Type B pancreatic cell (in vitro differentiated cells): Measurements from ENCODE around the gene IRS2. TPM values are rescaled to one million over a fixed set of nuclear protein-coding genes. Genes with fewer than 3 reads are reported as not detected.

ENCODE experiments used
- DNase-seq: peaks from one replicate; pipeline ENCODE4 v3.0.0; 2021; ENCODE audit warnings: mixed read lengths; ENCODE audit not compliant: unreplicated experiment; ENCODE audit errors: extremely low spot score
- H3K27ac Mint-ChIP-seq: 2 replicates; pipeline ENCODE4 v1.8.0; 2021; ENCODE audit warnings: mild to moderate bottlenecking, mixed read lengths
- H3K27me3 Mint-ChIP-seq: 2 replicates; pipeline ENCODE4 v1.8.0; 2021; ENCODE audit warnings: mixed read lengths
- H3K36me3 Mint-ChIP-seq: 2 replicates; pipeline ENCODE4 v1.8.0; 2021; ENCODE audit warnings: mixed read lengths
- H3K4me1 Mint-ChIP-seq: one replicate; pipeline ENCODE4 v1.8.0; 2021; ENCODE audit warnings: mixed read lengths; ENCODE audit not compliant: unreplicated experiment
- H3K4me3 Mint-ChIP-seq: 2 replicates; pipeline ENCODE4 v1.8.0; 2021; ENCODE audit warnings: mild to moderate bottlenecking, mixed read lengths
- H3K9me3 Mint-ChIP-seq: 2 replicates; pipeline ENCODE4 v1.8.0; 2021; ENCODE audit warnings: mixed read lengths
- CTCF ChIP-seq: fragments of 200-600 bp; sonication (generic); conservative IDR thresholded peaks from 2 replicates; pipeline ENCODE4 v1.5.0; 2021; ENCODE audit warnings: antibody characterized with exemption, mild to moderate bottlenecking
- total RNA-seq: library from RNA; stranded (reverse); gene quantifications from 2 replicates; pipeline ENCODE4 v1.2.1, GENCODE V29; 2021; ENCODE audit warnings: low replicate concordance

IRS2 gene
- total RNA-seq, 1 donor from 2014 or later: 19.4 TPM

- no peaks in the 10 kb centered on the region for H3K9me3 Mint-ChIP-seq
- peaks cover 42% of the 10 kb centered on the region for H3K4me1 Mint-ChIP-seq
- peaks cover 19% of the 10 kb centered on the region for H3K36me3 Mint-ChIP-seq
- no peak for DNase-seq
- H3K27me3 Mint-ChIP-seq: no peaks in the 10 kb centered on the region
- H3K4me3 Mint-ChIP-seq: no peak overlapping the region
- no peak overlapping the region for H3K27ac Mint-ChIP-seq
- no peak for TF ChIP-seq CTCF
Measured at GRCh38 chr13:109758937-109759480, 27.4 kb downstream of the IRS2 start.

GRCh38 chr13:109756778-109757177, 29.6 kb downstream of the IRS2 start:
- Mint-ChIP-seq H3K27me3 (no peaks in the 10 kb centered on the region), H3K4me1 (peaks cover 26% of the 10 kb centered on the region), H3K4me3 (no peak overlapping the region), H3K36me3 (peaks cover 28% of the 10 kb centered on the region), H3K27ac (no peak overlapping the region), H3K9me3 (no peaks in the 10 kb centered on the region)
- no peak for TF ChIP-seq CTCF
- DNase-seq: no peak

- no peaks in the 10 kb centered on the region for H3K9me3 Mint-ChIP-seq
- no peak overlapping the region for H3K27ac Mint-ChIP-seq
- no peak for DNase-seq
- H3K27me3 Mint-ChIP-seq: no peaks in the 10 kb centered on the region
- peaks cover 24% of the 10 kb centered on the region for H3K4me1 Mint-ChIP-seq
- no peak overlapping the region for H3K4me3 Mint-ChIP-seq
- no peak for TF ChIP-seq CTCF
- peaks cover 32% of the 10 kb centered on the region for H3K36me3 Mint-ChIP-seq
Measured at GRCh38 chr13:109755997-109756396, 30.4 kb downstream of the IRS2 start.

GRCh38 chr13:109755551-109755950, 30.8 kb downstream of the IRS2 start:
- H3K4me3 Mint-ChIP-seq: no peak overlapping the region
- no peak for TF ChIP-seq CTCF
- H3K27ac Mint-ChIP-seq: no peak overlapping the region
- H3K27me3 Mint-ChIP-seq: no peaks in the 10 kb centered on the region
- peaks cover 33% of the 10 kb centered on the region for H3K36me3 Mint-ChIP-seq
- no peak for DNase-seq
- H3K9me3 Mint-ChIP-seq: no peaks in the 10 kb centered on the region
- peaks cover 24% of the 10 kb centered on the region for H3K4me1 Mint-ChIP-seq

- Mint-ChIP-seq H3K4me1 (peaks cover under 1% of the 10 kb centered on the region), H3K27me3 (no peaks in the 10 kb centered on the region), H3K27ac (no peak overlapping the region), H3K36me3 (peaks cover 23% of the 10 kb centered on the region), H3K4me3 (no peak overlapping the region), H3K9me3 (no peaks in the 10 kb centered on the region)
- no peak for TF ChIP-seq CTCF
- DNase-seq: no peak
Measured at GRCh38 chr13:109751477-109751876, 34.9 kb downstream of the IRS2 start.
